GM21360 (cell line): ENCODE measurements around the gene ARHGAP26.

Experiments
- ATAC-seq: cut with Tn5 transposase; IDR thresholded peaks from one replicate; pipeline ENCODE4 v1.9.1; 2021; ENCODE audit warnings: mild to moderate bottlenecking, moderate library complexity; ENCODE audit not compliant: unreplicated experiment

The ARHGAP26 gene

GRCh38 chr5:143054480-143054941 lies 284.3 kb downstream of the ARHGAP26 start:
- ATAC-seq = peak; percentile 42

- no peak for ATAC-seq
These were observed 285.6 kb downstream of the ARHGAP26 start for GRCh38 chr5:143055596-143056338.

GRCh38 chr5:143056339-143056704 lies 286.1 kb downstream of the ARHGAP26 start:
- ATAC-seq = no peak

GRCh38 chr5:143056792-143057579 lies 286.8 kb downstream of the ARHGAP26 start:
- peak; percentile 33 for ATAC-seq

- ATAC-seq = peak; percentile 39
These were observed 287.4 kb downstream of the ARHGAP26 start for GRCh38 chr5:143057580-143057999.

- ATAC-seq = no peak
These were observed 289.2 kb downstream of the ARHGAP26 start for GRCh38 chr5:143059355-143059754.

- no peak for ATAC-seq
These were observed 290.0 kb downstream of the ARHGAP26 start for GRCh38 chr5:143059976-143060765.

- no peak for ATAC-seq
These were observed 291.2 kb downstream of the ARHGAP26 start for GRCh38 chr5:143061161-143061945.

- no peak for ATAC-seq
These were observed 292.2 kb downstream of the ARHGAP26 start for GRCh38 chr5:143062379-143062778.

- no peak for ATAC-seq
These were observed 293.2 kb downstream of the ARHGAP26 start for GRCh38 chr5:143063175-143063970.

- no peak for ATAC-seq
These were observed 294.1 kb downstream of the ARHGAP26 start for GRCh38 chr5:143064218-143064641.

- ATAC-seq = no peak
These were observed 294.5 kb downstream of the ARHGAP26 start for GRCh38 chr5:143064676-143065075.

- no peak for ATAC-seq
These were observed 295.2 kb downstream of the ARHGAP26 start for GRCh38 chr5:143065185-143065965.

GRCh38 chr5:143065996-143066522 lies 295.9 kb downstream of the ARHGAP26 start:
- peak; percentile 17 for ATAC-seq

GRCh38 chr5:143066556-143067281 lies 296.5 kb downstream of the ARHGAP26 start:
- peak; percentile 69 for ATAC-seq

- no peak for ATAC-seq
These were observed 298.5 kb downstream of the ARHGAP26 start for GRCh38 chr5:143068712-143069111.

- ATAC-seq = no peak
These were observed 301.8 kb downstream of the ARHGAP26 start for GRCh38 chr5:143071927-143072326.

- ATAC-seq = no peak
These were observed 302.6 kb downstream of the ARHGAP26 start for GRCh38 chr5:143072734-143073133.
